ENCODE measurements around the gene GSTT4.
"Not testable (repeated sequence)": the region's sequence is repeated elsewhere in the genome, so short reads cannot be mapped to it uniquely, and the experiment has no call there.

Gene GSTT4

GRCh38 chr22:24008381-24009226 lies 3.4 kb upstream of the GSTT4 start:
- TF ChIP-seq GATA3 (IDR thresholded peaks at IDR 0.05; ENCODE audit: low read depth, low read length) (no peak), GATA2 (IDR thresholded peaks at IDR 0.05; ENCODE audit: low read depth, low read length) (no peak)

DNA sequence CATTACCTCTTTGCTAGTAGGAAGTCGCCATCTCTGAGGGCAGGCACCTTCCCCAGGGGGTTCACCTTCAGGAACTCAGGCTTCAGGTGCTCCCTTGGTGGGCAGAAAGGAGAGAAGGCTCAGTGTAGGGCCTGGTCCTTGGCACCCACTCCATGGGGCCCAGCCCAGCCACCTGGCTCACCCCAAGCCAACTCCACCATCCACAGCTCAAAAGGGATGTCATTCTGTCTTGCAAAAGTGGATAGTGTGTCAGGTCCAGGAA lies 2.7 kb upstream of the GSTT4 start:
- TF ChIP-seq GATA2 (IDR thresholded peaks at IDR 0.05; ENCODE audit: low read depth, low read length): no peak
- no peak for TF ChIP-seq GATA3 (IDR thresholded peaks at IDR 0.05; ENCODE audit: low read depth, low read length)

DNA sequence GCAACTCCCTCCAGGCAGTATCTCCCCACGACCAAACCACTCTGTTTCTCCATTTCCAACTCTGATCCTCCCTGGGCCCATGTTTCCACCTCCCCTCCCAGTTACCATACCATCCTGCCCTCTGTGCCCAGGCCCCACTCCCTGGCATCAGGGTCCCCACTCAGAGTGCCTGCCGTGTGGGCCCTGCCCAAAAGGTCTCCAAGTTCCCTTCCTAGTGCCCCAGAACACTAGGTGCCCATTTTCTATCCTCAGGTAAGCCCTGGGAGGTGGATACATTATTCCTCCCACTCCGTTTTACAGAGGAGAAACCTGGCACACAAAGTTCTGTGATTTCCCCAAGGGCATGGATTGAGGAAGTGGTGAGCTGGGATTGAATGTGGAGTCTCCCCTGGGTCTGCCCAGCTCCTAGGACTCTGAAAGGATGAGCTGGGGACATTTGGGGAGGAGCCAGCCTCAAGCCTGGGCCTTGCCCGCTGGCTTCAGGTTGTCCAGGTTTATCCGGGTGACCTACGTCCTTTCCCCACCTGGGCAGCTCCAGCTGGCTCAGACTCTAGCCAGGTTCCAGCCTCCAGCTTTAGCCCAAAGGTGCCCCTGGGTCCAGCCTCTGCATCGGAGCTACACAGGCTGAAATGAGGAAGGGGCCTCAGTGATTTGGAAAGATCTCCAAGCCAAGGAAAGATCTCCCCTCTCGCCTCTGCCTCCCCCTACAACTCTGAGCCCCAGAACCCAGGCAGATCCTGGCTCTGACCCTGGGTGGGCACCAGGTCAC lies 2.2 kb upstream of the GSTT4 start:
- TF ChIP-seq GATA2 (IDR thresholded peaks at IDR 0.05; ENCODE audit: low read depth, low read length): no peak
- TF ChIP-seq GATA3 (IDR thresholded peaks at IDR 0.05; ENCODE audit: low read depth, low read length): no peak

- TF ChIP-seq GATA2 (IDR thresholded peaks at IDR 0.05; ENCODE audit: low read depth, low read length) (no peak), GATA3 (IDR thresholded peaks at IDR 0.05; ENCODE audit: low read depth, low read length) (no peak)
Observed at GRCh38 chr22:24006914-24007214, 1.6 kb upstream of the GSTT4 start.

DNA sequence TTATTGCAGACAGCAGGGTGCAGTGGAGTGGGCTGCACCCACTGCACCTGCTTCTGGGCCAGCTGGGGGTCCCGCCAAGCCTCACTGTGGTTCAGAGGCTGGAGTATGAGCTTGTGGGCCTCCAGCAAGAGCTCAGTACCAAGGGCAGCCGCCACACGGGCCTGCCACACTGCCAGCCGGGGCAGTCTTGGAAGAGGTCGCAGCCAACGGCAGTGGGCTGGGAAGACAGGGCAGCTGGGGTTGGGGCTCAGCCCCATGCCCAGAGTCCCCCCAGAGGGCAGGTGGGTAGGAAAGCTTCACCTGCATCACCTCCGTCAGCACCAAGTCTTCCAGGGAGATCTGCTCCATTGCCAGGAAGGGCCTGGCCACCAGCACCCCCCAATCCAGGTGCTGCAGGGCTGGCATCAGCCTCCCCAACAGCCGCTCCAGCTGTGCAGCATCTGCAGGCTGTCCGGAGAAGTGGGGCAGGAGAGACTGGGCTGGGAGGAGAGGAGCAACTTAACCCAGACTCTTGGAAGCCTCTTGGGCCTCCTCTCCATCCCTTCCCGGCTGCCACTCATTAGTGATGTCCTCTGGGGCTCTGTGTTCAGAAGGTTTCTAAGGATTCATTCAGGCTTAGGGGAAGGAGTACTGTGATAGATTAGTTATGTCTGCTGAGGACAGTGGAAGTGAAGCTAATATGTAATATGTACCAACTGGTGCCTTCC lies 1.1 kb upstream of the GSTT4 start:
- TF ChIP-seq GATA3 (IDR thresholded peaks at IDR 0.05; ENCODE audit: low read depth, low read length) (no peak), GATA2 (IDR thresholded peaks at IDR 0.05; ENCODE audit: low read depth, low read length) (no peak)

DNA sequence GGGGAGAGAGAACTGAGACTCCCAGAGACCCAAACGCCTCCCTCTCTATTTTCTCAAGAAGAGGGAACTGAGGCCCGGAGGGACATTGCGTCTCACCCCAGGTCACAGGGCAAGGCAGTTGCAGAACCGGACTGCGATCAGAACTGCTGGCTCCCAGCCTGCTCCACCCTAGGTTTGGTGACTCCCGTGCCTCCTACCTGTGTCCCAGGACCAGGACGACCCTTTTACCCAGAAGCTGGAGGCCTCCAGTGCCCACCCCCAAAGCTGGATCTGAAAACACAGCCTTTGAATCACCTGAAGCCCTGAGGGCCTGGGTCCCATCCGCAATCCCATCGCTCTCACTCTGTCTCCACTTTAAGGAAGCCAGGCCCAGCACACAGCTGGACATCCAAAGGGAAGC lies 1.4 kb downstream of the GSTT4 start:
- TF ChIP-seq GATA3 (IDR thresholded peaks at IDR 0.05; ENCODE audit: low read depth, low read length): no peak
- no peak for TF ChIP-seq GATA2 (IDR thresholded peaks at IDR 0.05; ENCODE audit: low read depth, low read length)

- TF ChIP-seq GATA3 (IDR thresholded peaks at IDR 0.05; ENCODE audit: low read depth, low read length): no peak
- TF ChIP-seq GATA2 (IDR thresholded peaks at IDR 0.05; ENCODE audit: low read depth, low read length): no peak
Observed at GRCh38 chr22:24002851-24003250, 2.4 kb downstream of the GSTT4 start.

DNA sequence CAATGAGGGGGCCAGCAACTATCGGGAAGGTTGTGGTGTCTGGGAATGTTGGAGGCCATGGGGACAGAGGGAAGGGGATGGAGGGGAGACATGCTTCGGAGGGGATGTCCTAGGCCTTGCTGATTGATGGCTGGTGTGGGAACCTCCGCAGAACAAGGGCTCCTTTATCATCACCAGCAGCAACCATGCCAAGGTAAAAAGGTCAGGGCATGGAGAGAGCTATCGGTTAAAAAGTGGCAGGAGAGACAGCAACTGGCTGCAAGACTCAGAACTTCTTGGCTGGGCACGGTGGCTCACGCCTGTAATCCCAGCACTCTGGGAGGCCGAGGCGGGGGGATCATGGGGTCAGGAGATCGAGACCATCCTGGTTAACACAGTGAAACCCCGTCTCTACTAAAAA lies 3.0 kb downstream of the GSTT4 start:
- TF ChIP-seq GATA3 (IDR thresholded peaks at IDR 0.05; ENCODE audit: low read depth, low read length) (no peak), GATA2 (IDR thresholded peaks at IDR 0.05; ENCODE audit: low read depth, low read length) (no peak)

GRCh38 chr22:24001314-24001713 lies 3.9 kb downstream of the GSTT4 start:
- no peak for TF ChIP-seq GATA3 (IDR thresholded peaks at IDR 0.05; ENCODE audit: low read depth, low read length)
- TF ChIP-seq GATA2 (IDR thresholded peaks at IDR 0.05; ENCODE audit: low read depth, low read length): no peak

DNA sequence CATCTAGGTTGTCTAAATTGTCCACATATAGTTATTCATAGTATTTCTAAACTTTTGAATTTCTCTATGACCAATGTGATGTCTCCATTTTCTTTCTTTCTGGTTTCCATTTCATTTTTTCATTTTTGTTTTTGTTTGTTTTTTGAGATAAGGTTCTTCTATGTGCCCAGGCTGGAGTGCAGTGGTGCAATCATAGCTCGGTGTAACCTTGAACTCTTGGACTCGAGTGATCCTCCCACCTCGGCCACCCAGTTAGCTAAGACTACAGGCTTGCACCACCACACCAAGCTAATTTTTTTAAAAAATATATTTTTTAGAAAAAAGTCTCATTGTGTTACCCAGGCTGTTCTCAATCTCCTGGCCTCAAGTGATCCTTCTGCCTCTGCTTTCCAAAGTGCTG lies 8.2 kb downstream of the GSTT4 start:
- TF ChIP-seq GATA2 (IDR thresholded peaks at IDR 0.05; ENCODE audit: low read depth, low read length) (no peak), GATA3 (IDR thresholded peaks at IDR 0.05; ENCODE audit: low read depth, low read length) (no peak)

GRCh38 chr22:23984430-23984829 lies 20.8 kb downstream of the GSTT4 start:
- TF ChIP-seq GATA3 (IDR thresholded peaks at IDR 0.05; ENCODE audit: low read depth, low read length) (no peak), GATA2 (IDR thresholded peaks at IDR 0.05; ENCODE audit: low read depth, low read length) (no peak)

- TF ChIP-seq GATA2, GATA3 (IDR thresholded peaks at IDR 0.05; ENCODE audit: low read depth, low read length): not testable (repeated sequence)
Observed at GRCh38 chr22:23979557-23980240, 25.6 kb downstream of the GSTT4 start, which contains the start of gene GSTT2. GSTT2 (plus strand) TSS chr22:23980134.

- not testable (repeated sequence) for TF ChIP-seq GATA3, GATA2 (IDR thresholded peaks at IDR 0.05; ENCODE audit: low read depth, low read length)
Observed at GRCh38 chr22:23974345-23974744, 30.9 kb downstream of the GSTT4 start, which contains the start of gene DDT. DDT (minus strand) TSS chr22:23974441; CDS start chr22:23974414, 27 bp downstream.
